GM21390 (cell line): Measurements from ENCODE around the gene ZCCHC10.
A peak's percentile ranks its signal among the peaks of the same experiment; 100 is the strongest.
"Not testable (repeated sequence)": the region's sequence is repeated elsewhere in the genome, so short reads cannot be mapped to it uniquely, and the experiment has no call there.

ENCODE experiments used
- ATAC-seq: cut with Tn5 transposase; IDR thresholded peaks from one replicate; pipeline ENCODE4 v1.9.1; 2021; ENCODE audit not compliant: unreplicated experiment

Gene ZCCHC10

DNA sequence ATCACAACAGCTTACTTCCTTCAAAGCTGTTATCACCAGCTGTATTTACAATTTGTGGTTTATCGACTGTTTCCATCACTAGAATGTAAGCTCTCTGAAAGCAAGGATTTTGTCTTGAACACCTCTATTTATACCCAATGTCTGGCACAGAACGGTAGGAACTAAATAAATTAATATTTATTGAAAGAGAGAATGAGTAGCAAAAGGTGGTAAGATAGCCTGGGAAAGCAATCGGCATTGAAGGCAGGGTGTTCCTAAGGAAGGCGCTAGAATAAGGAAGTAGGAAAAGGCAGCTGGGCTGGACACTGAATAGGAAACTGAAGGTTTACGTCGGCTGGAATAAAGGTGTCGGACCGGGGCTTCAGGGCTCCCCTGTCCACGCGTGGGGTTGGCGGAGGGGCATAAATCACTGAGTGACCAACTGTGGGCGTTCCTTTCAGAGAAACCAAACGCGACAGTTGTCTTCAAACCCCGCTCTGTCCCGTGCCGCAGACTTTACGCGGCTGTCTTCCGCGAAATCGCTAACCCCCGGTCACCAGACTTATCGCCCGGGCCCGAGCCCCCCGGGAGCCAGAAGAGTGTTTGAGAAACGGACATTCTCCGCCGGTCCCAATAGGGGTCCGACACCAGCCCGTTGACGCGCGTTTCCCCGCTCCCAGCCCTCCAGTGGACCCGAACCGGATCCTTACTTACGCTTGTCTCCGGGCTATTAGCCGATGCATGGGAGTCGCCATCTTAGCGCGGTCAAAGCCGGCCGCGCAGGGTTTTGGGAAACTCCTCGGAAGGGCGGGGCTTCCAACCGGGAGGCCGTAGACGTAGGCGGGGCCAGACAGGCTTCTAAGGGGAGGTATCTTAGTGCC is at the start of gene ZCCHC10:
TSS of gene ZCCHC10 (minus strand) at position 746 of the 860 bp plus-strand sequence. CDS start at position 734, 12 bp downstream.
- peak; percentile 94 for ATAC-seq

DNA sequence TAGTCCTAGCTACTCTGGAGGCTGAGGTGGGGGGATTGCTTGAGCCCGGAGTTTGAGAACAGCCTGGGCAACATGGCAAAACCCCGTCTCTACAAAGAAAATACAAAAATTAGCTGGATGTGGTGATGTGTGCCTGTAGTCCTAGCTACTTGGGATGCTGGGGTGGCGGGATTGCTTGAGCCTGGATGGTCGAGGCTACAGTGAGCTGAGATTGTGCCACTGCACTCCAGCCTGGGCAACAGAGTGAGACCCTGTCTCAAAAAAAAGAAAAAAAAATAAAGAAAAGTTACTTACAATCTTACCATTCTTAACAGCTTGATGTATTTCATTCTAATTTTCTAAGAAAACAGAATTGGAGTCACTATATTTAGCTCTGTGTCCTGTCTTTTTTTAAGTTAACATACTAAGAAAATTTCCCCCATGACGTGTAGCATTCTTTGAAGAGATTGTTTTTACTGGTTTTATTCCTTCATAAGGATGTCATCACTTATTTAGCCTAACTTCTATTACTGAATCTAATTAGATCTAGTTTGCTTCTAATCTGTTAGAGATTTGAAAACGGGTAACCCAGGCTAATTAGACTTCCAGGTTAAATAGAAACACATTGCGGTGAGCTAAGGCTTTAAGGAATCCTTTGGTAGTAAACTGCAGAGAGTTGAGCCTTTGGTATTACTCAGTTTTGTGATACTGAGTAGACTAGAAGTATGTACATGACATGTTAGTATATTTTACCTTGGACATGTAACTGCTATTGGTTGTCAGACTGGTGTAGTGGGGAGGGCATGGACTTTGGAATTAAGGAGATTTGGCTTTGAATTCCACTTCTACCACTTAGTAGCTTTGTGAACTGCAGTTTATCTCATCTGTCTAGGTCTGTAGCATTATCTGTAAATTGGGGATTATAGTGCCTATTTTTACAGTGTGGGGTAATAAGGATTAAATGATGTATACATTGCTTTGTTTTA is 49.5 kb upstream of the ZCCHC10 start:
- ATAC-seq: no peak

DNA sequence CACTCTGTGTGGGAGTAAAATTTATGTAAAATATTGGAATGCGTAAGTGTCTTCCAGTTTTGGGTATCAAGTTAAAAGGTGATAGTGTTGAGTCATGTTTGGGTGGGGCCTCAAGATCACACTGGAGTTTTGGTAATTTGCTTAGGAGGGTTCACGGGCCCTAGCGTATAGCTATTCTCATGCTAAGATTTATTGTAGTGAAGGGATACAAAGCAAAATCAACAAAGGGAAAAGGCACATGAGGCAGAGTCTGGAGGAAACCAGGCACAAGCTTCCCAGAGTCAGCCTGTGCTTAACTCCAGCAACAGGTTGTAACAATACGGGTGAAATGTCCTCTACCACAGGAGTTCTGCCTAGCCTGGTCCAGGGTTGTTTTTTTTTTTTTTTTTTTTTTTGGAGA is 45.7 kb upstream of the ZCCHC10 start:
- no peak for ATAC-seq

DNA sequence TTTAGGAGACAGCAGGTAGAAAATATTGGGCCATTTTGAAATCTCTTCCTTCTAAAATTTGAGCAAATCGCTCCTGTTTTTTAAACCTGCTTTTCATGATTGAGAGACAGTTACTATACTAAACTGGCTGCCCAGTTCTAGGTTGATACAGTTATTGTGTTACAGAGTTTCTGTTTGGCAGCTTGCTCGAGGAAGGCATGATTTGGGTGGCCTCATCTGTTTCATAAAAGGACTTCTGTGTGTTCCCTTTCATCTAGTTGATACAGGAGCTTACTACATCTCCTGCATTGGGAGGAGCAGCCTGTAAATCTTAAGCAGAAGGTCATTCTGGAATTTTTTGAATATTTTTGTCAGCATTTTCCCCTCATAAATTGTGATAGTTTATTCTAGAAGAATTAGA is 39.7 kb upstream of the ZCCHC10 start:
- ATAC-seq: no peak

DNA sequence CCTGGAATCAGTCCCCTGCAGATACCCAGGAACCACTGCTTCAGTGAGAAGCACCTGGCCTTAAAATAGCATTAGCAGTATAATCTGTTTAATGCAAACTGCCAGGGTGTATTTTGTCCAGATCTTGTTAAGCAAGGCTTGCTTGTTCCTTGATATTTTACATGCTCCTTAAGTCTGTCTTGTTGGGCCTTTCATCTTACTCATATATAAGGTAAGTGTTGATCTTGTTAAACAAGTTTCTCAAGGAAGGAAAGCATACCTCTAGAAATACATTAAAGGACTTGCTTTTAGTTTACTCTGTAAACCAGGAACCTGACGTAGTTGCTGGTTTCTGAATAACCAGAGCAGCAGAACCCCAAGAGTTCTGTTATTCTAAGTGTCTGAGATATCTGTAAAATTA is 39.1 kb upstream of the ZCCHC10 start:
- ATAC-seq: no peak

DNA sequence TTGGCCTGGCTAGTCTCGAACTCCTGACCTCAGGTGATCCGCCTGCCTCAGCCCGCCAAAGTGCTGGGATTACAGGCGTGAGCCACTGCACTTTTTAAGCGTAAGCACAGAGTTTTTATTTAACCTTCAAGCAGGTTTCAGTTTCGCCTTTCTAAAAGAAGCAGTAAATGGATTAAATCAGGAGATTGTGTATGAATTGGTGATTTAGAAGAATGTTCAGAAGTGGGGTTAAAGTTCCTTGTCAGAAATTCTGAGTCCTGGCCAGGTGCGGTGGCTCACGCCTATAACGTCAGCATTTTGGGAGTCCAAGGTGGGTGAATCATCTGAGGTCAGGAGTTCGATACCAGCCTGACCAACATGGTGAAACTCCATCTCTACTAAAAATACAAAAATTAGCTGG is 37.6 kb upstream of the ZCCHC10 start:
- ATAC-seq: no peak

DNA sequence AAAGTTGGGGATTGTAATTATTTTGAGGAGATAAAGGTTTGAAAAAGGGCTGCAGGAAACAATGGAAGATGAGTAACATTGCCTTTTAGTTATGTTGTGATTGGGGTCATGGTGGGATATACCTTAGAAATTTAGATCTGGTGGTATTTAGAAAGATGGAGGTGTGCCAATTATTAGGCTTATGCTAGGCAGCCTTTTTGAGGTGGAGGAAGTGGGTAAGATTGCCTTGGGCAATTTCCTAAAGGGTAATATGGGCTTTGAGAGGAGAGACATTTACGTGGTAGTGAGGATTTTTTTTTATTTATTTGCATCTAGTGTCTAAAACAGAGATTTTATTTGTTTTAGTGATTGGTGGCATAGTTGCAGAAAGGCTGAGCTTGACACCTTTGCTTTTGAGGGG is 35.9 kb upstream of the ZCCHC10 start:
- no peak for ATAC-seq

DNA sequence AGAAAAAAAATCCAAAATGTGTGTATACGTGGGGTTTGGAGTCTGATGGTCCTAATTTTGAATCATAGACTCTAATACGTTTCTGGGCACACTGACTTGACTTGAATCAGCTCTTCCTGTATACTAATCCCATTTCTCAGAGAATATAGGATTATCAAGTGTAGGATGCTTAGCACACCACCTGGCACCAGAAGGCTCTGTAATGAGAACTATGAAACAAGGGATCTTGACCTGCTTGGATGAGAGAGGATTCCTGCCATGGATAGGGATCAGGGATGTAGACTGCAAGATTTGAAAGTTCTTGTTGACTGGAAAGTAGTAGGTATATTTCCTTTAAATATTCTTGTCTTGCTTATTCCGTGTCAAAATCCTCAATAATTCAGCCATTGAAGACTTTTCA is 33.3 kb upstream of the ZCCHC10 start:
- no peak for ATAC-seq

DNA sequence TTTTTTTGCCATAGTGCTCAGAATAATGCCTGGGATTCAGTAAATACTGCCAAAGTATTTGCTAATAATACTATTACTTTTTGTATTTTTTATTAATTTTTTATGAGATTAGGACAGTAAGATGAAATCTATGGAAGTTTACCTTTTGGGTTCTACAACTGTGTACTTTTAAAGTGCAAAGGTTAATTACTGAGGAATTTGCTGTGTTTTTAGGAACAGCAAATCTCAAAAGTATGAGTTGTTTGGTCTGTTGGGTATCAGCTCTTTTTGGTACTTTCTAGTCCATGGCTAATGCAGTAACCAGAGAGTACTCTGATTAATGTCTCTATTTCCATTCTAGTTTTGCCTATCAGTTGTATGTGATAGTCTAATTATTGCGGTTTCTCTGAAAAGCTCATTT is 30.5 kb upstream of the ZCCHC10 start:
- ATAC-seq: no peak

DNA sequence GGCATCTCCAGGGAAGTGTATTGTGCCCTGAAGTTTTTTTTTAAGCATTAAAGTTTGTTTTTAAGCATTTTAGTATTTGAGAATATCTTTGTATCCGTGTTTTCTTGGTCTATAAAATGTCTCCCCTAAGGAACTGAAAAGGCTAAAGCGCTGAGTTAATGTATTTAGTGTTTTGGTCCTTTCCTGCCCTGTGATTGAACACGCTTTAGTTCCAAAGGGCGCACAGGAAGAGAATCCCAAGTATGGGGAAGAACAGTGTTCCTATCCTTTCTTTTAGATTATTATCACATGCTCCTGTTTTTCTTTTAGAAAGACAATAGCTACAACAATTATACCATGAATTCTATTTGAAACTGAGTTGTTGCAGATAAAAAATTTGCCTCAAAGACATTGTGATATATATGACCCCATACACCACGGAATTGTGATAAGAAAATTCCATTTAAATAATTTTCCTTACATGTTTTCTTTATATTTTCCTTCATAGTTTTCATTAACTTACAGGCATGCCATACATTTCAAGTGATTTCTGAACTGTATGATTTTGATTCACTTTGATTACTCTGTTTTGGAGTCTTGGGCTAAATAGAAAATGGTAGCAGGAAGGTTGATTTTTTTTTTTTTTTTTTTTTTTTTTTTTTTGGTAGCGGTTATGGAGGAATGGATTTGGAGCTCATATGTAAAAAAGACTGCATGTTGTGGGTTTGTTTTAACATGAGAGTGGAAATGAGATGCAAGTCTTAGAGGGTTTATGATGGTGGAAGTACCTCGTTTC is 28.5 kb upstream of the ZCCHC10 start:
- ATAC-seq: no peak

DNA sequence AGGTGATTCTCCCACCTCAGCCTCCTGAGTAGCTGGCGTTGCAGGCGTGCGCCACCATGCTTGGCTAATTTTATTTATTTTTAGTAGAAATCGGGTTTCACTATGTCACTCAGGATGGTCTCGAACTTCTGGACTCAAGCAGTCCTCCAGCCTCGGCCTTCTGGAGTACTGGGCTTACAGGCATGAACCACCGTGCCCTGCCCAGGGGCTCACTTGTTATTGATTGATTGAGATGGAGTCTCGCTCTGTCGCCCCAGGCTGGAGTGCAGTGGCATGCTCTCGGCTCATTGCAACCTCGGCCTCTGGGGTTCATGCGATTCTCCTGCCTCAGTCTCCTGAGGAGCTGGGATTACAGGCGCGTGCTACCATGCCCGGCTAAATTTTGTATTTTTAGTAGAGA is 27.1 kb upstream of the ZCCHC10 start:
- no peak for ATAC-seq

DNA sequence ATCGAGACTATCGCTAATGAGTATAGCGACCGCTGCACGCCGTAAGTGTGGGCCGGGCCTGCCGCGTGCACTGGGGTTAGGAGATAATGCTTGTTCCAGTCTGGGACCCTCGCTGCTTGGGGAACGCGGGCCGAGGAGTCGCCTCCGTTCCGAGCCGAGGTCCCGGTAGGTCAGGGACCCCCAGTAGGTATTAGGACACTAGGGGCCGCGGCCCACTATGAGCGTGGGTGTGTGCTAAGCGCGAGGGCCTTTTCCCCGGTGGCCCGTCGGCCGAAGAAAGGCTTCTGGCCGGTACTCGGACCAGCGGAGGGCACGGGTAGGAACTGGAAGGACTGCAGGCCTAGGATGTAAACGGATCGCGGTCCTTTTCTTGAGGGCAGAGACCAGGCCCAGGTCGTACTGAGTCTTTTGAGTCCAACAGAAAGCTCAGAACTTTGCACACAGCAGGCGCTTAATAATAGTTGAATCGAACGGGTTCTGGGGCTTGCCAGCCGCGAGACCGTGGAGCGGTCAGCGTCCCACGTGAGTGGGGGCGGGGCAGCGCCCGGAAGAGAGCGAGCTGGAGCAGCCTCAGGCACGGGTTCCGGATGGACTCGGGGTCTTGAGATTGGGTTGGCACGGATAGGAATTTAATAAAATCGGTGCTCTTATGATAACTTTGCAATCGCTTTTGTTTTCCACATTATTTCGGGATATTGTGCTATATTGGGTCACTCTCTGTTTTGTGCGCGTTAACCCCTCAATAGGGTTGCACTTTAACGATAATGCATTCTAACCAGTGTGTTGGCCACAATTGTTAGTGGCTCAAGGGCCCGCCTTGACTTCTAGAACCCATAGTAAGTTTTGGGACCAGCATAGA is 26.2 kb upstream of the ZCCHC10 start:
- ATAC-seq: peak; percentile 34

DNA sequence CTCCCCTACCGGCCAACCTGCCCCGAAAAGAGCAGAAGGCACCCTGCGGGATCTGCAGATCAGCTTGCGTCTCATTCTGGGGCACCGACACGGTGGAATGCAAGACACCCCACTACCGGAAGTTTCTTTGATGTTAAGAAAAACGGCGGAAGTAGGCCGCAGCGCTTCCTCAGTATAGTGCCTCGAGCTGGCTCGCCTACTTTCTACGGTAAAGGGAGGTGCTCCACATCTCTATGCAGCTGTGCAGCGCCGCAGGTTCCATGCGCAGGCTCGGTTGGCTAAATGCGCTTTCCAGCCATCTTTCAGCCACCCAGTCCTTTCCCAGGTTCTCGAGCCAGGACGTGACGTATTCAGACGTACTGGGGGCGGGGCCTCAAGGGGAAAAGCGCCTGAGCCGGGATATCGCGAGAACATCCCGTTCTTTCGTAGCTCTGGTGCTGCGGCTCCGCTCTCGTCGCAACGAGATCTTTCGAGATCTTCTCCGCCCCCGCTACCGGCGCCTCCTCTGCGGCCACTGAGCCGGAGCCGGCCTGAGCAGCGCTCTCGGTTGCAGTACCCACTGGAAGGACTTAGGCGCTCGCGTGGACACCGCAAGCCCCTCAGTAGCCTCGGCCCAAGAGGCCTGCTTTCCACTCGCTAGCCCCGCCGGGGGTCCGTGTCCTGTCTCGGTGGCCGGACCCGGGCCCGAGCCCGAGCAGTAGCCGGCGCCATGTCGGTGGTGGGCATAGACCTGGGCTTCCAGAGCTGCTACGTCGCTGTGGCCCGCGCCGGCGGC is 25.4 kb upstream of the ZCCHC10 start, which contains the start of gene HSPA4:
TSS of gene HSPA4 (plus strand) at position 472 of the 775 bp plus-strand sequence. CDS start at position 710, 238 bp downstream.
- peak; percentile 73 for ATAC-seq

DNA sequence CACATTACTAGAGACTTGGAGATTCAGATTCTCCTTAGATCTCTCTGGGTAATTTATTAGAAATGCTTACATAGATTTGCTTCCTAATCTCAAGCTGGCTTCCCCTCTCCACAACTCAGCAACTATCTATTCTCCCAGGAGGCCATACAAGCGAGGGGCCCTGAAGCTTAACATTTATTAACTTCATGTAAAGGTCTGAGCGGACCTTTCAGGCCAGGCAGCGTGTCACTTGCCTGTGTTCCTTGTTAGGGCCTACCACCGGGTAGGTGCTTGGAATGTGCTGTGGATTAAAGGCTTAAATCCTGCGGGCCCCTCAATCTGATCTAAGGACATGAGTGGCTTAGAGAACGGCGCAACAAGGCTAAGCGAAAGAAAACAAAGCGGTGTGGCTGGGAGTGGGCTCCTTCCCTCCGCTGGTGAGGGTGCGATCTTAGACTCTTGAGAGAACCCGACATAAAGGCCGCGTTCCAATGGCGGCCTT is 24.8 kb upstream of the ZCCHC10 start:
- ATAC-seq: peak; percentile 0

DNA sequence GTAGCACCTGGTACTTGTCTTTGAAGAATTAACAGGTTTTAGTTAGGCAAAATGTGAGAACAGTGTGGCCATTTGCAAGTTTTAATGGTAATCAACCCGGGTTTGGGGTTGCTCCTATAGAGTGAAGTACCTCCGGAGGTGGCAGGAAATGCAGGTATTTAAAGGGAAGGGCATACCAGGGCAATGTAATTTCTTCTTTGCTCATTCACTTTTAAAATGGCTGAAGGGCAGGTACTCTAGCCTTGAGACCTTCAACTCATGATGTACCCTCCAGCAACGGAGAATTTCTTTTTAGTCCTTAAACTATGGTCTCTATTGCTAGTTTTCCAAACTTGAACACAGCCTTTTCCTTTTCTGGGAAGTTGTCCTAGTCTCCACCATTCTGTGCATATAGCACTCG is 24.2 kb upstream of the ZCCHC10 start:
- no peak for ATAC-seq

DNA sequence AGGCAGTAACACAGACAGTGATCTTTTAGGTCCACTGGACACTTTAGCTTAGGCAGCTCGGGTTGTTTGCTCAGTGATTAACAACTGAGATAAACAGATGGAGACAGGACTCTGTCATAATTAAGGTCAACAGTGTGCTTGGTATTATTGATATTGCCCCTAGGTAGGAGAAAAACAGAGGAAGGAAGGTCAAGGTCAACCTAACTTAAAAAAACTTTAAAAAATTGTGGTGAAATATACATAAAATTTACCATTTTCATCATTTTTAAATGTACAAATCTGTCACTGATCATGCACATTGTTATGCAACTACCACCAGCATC is 23.3 kb upstream of the ZCCHC10 start:
- no peak for ATAC-seq

DNA sequence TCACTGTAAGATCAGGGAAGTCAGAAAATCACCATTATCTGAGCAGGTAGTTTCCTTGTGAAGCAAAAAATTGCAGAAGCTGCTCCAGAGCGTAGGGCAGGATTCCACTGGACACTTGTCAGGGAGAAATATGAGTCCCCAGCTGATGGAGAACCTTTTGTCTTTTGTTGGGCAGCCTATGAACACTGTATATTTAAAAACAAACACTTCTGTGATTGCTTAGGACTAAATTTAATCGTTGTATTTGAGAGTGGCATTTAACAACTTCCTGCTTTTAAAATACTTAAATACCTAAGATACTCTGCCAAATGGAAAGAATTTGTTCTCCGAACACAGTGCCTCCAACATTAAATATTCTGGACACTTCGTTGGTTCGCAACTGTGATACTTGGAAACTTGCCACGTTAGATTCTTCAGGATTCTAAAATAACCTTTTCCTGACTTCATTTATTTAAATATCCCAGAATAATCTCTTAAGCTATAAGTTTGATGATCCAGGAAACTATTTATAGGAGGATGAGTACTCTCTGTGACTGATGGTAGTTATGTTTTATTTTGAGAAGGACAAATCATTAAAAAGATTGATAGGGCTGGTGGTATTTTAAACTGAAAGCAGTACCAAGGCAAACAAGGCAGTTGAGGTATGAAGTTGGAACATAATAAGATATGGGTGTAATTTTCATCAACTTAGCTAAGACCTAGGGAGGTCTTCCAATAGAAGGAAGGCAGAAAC is 22.8 kb upstream of the ZCCHC10 start:
- ATAC-seq: no peak

DNA sequence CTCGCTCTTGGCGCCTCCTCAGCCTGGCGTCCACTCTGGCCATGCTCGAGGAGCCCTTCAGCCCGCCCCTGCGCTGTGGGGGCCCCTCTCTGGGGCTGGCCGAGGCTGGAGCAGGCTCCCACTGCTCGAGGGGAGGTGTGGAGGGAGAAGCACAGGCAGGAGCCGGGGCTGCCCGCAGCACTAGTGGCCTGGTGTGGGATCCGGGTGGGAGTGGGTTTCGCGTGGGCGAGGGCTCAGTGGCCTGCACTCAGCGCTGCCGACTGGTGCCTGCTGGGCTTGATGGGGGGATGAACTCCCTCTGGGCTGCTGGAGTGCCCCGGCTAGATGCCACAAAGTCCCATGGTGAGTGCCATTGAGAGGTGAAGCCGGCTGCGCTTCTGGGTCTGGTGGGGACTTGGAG is 21.1 kb upstream of the ZCCHC10 start:
- ATAC-seq: no peak

DNA sequence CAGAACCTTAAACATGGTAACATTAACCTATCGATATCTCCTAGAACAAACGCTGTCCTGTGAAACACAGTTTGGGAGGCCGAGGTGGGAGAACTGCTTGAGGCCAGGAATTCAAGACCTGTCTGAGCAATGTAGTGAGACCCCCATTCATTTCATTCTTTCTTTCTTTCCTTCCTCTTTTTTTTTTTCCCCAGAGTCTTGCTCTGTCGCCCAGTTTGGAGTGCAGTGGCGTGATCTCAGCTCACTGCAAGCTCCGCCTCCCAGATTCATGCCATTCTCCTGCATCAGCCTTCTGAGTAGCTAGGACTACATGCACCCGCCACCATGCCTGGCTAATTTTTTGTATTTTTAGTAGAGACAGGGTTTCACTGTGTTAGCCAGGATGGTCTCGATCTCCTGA is 20.2 kb upstream of the ZCCHC10 start:
- ATAC-seq: not testable (repeated sequence)
